Suprapubic skin (tissue), 3 donors: Measurements from ENCODE around the gene HTRA2.

ENCODE experiments used
- EP300 ChIP-seq: sonication (generic); formaldehyde crosslinking; IDR thresholded peaks from one replicate; pipeline ENCODE4 v1.6.1; 2017; ENCODE audit warnings: antibody characterized with exemption
- TF ChIP-seq, protein P1 (sequence below), 2 donors: fragments of 200-600 bp in 1 of 2; fragments of 450-650 bp in 1 of 2; sonication (generic) in 1 of 2; IDR thresholded peaks; one replicate each; pipeline ENCODE4 v1.5.1; 2016 to 2019; ENCODE audit warnings: antibody characterized with exemption in 2 of 2, mild to moderate bottlenecking in 1 of 2, moderate library complexity in 1 of 2

DNA sequence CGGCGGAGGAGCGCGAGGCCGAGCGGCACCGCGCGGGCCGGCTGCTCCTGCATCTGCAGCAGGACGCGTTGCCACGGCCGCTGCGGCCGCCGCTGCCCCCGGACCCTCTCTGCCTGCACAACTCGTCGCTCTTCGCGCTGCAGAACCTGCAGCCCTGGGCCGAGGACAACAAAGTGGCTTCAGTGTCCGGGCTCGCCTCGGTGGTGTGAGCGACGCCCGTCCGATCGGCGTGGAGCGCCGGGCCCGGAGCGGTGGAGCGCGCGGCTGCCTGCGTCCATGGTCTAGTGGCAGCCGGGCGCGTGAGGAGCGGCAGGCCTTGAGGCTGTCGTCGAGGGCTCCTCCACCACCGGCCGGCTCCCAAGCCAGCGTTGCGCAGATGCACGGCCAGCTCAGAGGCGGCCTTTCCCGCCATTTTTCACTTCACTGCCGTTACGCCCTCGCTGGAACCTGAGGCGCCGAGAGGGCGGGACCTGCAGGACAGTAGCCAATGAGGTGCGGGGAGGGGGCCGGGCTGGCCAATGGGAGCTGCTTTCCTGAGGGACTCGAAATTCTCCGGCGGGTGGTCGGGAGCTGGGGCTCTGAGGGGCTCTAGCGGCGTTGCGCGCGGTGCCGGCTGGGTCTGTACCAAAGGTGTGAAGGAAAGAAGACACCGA, 13.6 kb upstream of the HTRA2 start:
- TF ChIP-seq, protein P1, sequence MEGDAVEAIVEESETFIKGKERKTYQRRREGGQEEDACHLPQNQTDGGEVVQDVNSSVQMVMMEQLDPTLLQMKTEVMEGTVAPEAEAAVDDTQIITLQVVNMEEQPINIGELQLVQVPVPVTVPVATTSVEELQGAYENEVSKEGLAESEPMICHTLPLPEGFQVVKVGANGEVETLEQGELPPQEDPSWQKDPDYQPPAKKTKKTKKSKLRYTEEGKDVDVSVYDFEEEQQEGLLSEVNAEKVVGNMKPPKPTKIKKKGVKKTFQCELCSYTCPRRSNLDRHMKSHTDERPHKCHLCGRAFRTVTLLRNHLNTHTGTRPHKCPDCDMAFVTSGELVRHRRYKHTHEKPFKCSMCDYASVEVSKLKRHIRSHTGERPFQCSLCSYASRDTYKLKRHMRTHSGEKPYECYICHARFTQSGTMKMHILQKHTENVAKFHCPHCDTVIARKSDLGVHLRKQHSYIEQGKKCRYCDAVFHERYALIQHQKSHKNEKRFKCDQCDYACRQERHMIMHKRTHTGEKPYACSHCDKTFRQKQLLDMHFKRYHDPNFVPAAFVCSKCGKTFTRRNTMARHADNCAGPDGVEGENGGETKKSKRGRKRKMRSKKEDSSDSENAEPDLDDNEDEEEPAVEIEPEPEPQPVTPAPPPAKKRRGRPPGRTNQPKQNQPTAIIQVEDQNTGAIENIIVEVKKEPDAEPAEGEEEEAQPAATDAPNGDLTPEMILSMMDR (IDR thresholded peaks at IDR 0.05), result no peak
- no peak for TF ChIP-seq EP300
